ES-I3 (cell line): ENCODE data around the gene ROR2.
"Not testable (repeated sequence)": the region's sequence is repeated elsewhere in the genome, so short reads cannot be mapped to it uniquely, and the experiment has no call there.

ENCODE experiments used
- H3K36me3 ChIP-seq: 2 replicates; pipeline ENCODE4 v1.6.1; 2013; ENCODE audit warnings: mild to moderate bottlenecking, low read length, control low read depth, moderate library complexity; ENCODE audit not compliant: insufficient read depth
- H3K4me1 ChIP-seq: 2 replicates; pipeline ENCODE4 v1.6.1; 2013; ENCODE audit warnings: mild to moderate bottlenecking, control low read depth, low read length; ENCODE audit not compliant: insufficient read depth
- H3K9ac ChIP-seq: 2 replicates; pipeline ENCODE4 v1.6.1; 2013; ENCODE audit warnings: low read depth, mild to moderate bottlenecking, low read length, moderate library complexity
- H3K9me3 ChIP-seq: 2 replicates; pipeline ENCODE4 v1.6.1; 2013; ENCODE audit warnings: mild to moderate bottlenecking, low read length, moderate library complexity; ENCODE audit not compliant: control insufficient read depth, insufficient read depth

The ROR2 gene

GRCh38 chr9:91517801-91518200, 432.2 kb downstream of the ROR2 start:
- Histone ChIP-seq H3K36me3 (0 out of 2 replicates have a peak, but pooled peaks cover 2% of the 10 kb centered on the region), H3K4me1 (peaks cover 8% of the 10 kb centered on the region), H3K9ac (no peak overlapping the region), H3K9me3 (no peaks in the 10 kb centered on the region)

GRCh38 chr9:91517332-91517731, 432.7 kb downstream of the ROR2 start:
- not testable (repeated sequence) for H3K9ac ChIP-seq, H3K9me3 ChIP-seq, H3K4me1 ChIP-seq, H3K36me3 ChIP-seq

GRCh38 chr9:91516777-91517176, 433.3 kb downstream of the ROR2 start:
- 0 out of 2 replicates have a peak, but pooled peaks cover 2% of the 10 kb centered on the region for H3K36me3 ChIP-seq
- peaks cover 8% of the 10 kb centered on the region for H3K4me1 ChIP-seq
- H3K9me3 ChIP-seq: no peaks in the 10 kb centered on the region
- no peak overlapping the region for H3K9ac ChIP-seq

DNA sequence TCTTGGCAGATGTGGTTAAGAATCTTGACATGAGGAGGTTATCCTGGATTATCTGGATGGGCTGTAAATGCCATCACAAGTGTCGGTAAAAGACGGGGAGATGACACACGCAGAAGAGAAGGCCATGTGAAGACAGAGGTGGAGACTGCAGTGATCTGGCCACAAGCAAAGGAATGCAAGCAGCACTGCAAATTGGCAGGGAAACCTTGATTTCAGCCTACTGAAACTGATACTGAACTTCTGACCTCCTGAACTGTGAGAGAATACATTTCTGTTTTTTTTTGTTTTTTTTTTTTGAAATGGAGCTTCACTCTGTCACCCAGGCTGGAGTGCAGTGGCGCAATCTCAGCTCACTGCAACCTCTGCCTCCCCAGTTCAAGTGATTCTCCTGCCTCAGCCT, 433.9 kb downstream of the ROR2 start:
- H3K9me3 ChIP-seq: no peaks in the 10 kb centered on the region
- 0 out of 2 replicates have a peak, but pooled peaks cover 2% of the 10 kb centered on the region for H3K36me3 ChIP-seq
- no peak overlapping the region for H3K9ac ChIP-seq
- H3K4me1 ChIP-seq: peaks cover 8% of the 10 kb centered on the region

GRCh38 chr9:91515074-91515687, 434.8 kb downstream of the ROR2 start:
- Histone ChIP-seq H3K9ac (no peak overlapping the region), H3K4me1 (peaks cover 8% of the 10 kb centered on the region), H3K36me3 (0 out of 2 replicates have a peak, but pooled peaks cover 2% of the 10 kb centered on the region), H3K9me3 (no peaks in the 10 kb centered on the region)
